Breast epithelium (tissue), 4 donors: ENCODE results near the gene POU5F1. TPM values are rescaled to one million over a fixed set of nuclear protein-coding genes. Genes with fewer than 3 reads are reported as not detected.

ENCODE experiments used
- DNase-seq, 2 donors: peaks; one replicate each; pipeline ENCODE4 v3.0.0-alpha.2; 2019; ENCODE audit warnings: low spot score in 2 of 2
- H3K27ac ChIP-seq, 2 donors: fragments of 200-600 bp; sonication (generic) in 1 of 2; one replicate each; pipeline ENCODE4 v1.5.1; 2016 to 2019; ENCODE audit warnings: mild to moderate bottlenecking in 1 of 2
- H3K27me3 ChIP-seq, 2 donors: fragments of 200-600 bp; sonication (generic) in 1 of 2; one replicate each; pipeline versions ENCODE4 v1.5.1 to v1.6.0; 2017 to 2019; ENCODE audit warnings: control low read depth in 1 of 2, mild to moderate bottlenecking in 1 of 2
- H3K36me3 ChIP-seq: fragments of 200-600 bp; one replicate; pipeline ENCODE4 v1.5.1; 2019
- H3K4me1 ChIP-seq, 2 donors: fragments of 200-600 bp; sonication (generic); one replicate each; pipeline ENCODE4 v1.5.1; 2016 to 2019; ENCODE audit warnings: control low read depth in 1 of 2
- H3K4me3 ChIP-seq, 3 donors: fragments of 200-600 bp; sonication (generic); 1 replicate in 2 of 3; 2 replicates in 1 of 3; pipeline ENCODE4 v1.5.1; 2016 to 2019; ENCODE audit warnings: mild to moderate bottlenecking in 3 of 3, moderate library complexity in 2 of 3
- H3K9me3 ChIP-seq, 2 donors: fragments of 200-600 bp; sonication (generic) in 1 of 2; one replicate each; pipeline ENCODE4 v1.5.1; 2016 to 2019; ENCODE audit warnings: control low read depth in 1 of 2
- CTCF ChIP-seq, 3 donors: fragments of 450-650 bp; IDR thresholded peaks; one replicate each; pipeline ENCODE4 v1.5.1; 2016 to 2017; ENCODE audit warnings: antibody characterized with exemption in 3 of 3, mild to moderate bottlenecking in 3 of 3, moderate library complexity in 3 of 3
- POLR2A ChIP-seq: fragments of 450-650 bp; IDR thresholded peaks from one replicate; pipeline ENCODE4 v1.6.1; 2016; ENCODE audit warnings: antibody characterized with exemption, mild to moderate bottlenecking, moderate library complexity
- POLR2AphosphoS5 ChIP-seq, 3 donors: sonication (generic); formaldehyde crosslinking; IDR thresholded peaks; one replicate each; pipeline ENCODE4 v1.6.1; 2017; ENCODE audit warnings: antibody characterized with exemption in 3 of 3
- intact Hi-C: fragments of 100-400 bp; cut with DNase I; formaldehyde crosslinking; loops from one replicate; pipeline ENCODE4 v1.15.1; 2023; ENCODE audit warnings: low total_unique reads
- total RNA-seq, 3 donors: library from RNA; depleted of rRNA; stranded (reverse); fragments of >200 nt; gene quantifications; one replicate each; pipeline ENCODE4 v1.1.0, GENCODE V29; 2016

Gene POU5F1
- total RNA-seq, 3 donors from 2014 or later: 0.64 to 4.5 (median 0.98) TPM

- intact Hi-C loops: no loop called here
- Histone ChIP-seq H3K27me3 (no peaks in the 10 kb centered on the region), H3K36me3 (no peaks in the 10 kb centered on the region), H3K9me3 (no peaks in the 10 kb centered on the region), H3K4me3 (no peak overlapping the region), H3K4me1 (no peaks in the 10 kb centered on the region), H3K27ac (peak overlapping the region; percentile 52 to 55)
- DNase-seq: no peak
- TF ChIP-seq POLR2AphosphoS5 (IDR thresholded peaks at IDR 0.05) (no peak), CTCF (IDR thresholded peaks at IDR 0.05) (no peak), POLR2A (no peak)
Observed at GRCh38 chr6:31144296-31144969, 26.0 kb downstream of the POU5F1 start.

GRCh38 chr6:31143148-31143547 lies 27.3 kb downstream of the POU5F1 start:
- Histone ChIP-seq H3K4me1 (no peaks in the 10 kb centered on the region), H3K9me3 (no peaks in the 10 kb centered on the region), H3K27me3 (no peaks in the 10 kb centered on the region), H3K36me3 (no peaks in the 10 kb centered on the region), H3K27ac (peak overlapping the region; percentile 19 to 55), H3K4me3 (no peak overlapping the region)
- no peak for TF ChIP-seq CTCF (IDR thresholded peaks at IDR 0.05)
- no peak for TF ChIP-seq POLR2A
- no peak for TF ChIP-seq POLR2AphosphoS5 (IDR thresholded peaks at IDR 0.05)
- no peak for DNase-seq
- intact Hi-C loops: no loop called here

GRCh38 chr6:31142361-31142761 lies 28.1 kb downstream of the POU5F1 start:
- no peaks in the 10 kb centered on the region for H3K27me3 ChIP-seq
- intact Hi-C loops: no loop called here

GRCh38 chr6:31140643-31141042 lies 29.8 kb downstream of the POU5F1 start:
- no peaks in the 10 kb centered on the region for H3K27me3 ChIP-seq
- intact Hi-C loops: no loop called here
- H3K9me3 ChIP-seq: no peaks in the 10 kb centered on the region
- H3K36me3 ChIP-seq: no peaks in the 10 kb centered on the region
- no peak overlapping the region for H3K4me3 ChIP-seq
- no peaks in the 10 kb centered on the region for H3K4me1 ChIP-seq
- TF ChIP-seq POLR2A: no peak
- no peak for TF ChIP-seq CTCF (IDR thresholded peaks at IDR 0.05)
- no peak for TF ChIP-seq POLR2AphosphoS5 (IDR thresholded peaks at IDR 0.05)
- H3K27ac ChIP-seq: no peak overlapping the region
- no peak for DNase-seq

More at GRCh38 chr6:31142361-31142761, 28.1 kb downstream of the POU5F1 start:
- Histone ChIP-seq H3K36me3 (no peaks in the 10 kb centered on the region), H3K4me1 (no peaks in the 10 kb centered on the region), H3K4me3 (no peak overlapping the region), H3K27ac (peak overlapping the region in 1 of 2 donors; percentile 7), H3K9me3 (no peaks in the 10 kb centered on the region)
- no peak for TF ChIP-seq POLR2AphosphoS5 (IDR thresholded peaks at IDR 0.05)
- no peak for DNase-seq

- Histone ChIP-seq H3K27ac (no peak overlapping the region), H3K27me3 (no peaks in the 10 kb centered on the region), H3K4me3 (no peak overlapping the region), H3K4me1 (no peaks in the 10 kb centered on the region), H3K36me3 (no peaks in the 10 kb centered on the region), H3K9me3 (no peaks in the 10 kb centered on the region)
- TF ChIP-seq POLR2A: no peak
- no peak for TF ChIP-seq CTCF (IDR thresholded peaks at IDR 0.05)
- no peak for TF ChIP-seq POLR2AphosphoS5 (IDR thresholded peaks at IDR 0.05)
- peak in 1 of 2 donors; percentile 51 for DNase-seq
- intact Hi-C loops: no loop called here
Observed at GRCh38 chr6:31139599-31139998, 30.9 kb downstream of the POU5F1 start.
